Measurements from ENCODE around the gene LENG1.

Gene LENG1

DNA sequence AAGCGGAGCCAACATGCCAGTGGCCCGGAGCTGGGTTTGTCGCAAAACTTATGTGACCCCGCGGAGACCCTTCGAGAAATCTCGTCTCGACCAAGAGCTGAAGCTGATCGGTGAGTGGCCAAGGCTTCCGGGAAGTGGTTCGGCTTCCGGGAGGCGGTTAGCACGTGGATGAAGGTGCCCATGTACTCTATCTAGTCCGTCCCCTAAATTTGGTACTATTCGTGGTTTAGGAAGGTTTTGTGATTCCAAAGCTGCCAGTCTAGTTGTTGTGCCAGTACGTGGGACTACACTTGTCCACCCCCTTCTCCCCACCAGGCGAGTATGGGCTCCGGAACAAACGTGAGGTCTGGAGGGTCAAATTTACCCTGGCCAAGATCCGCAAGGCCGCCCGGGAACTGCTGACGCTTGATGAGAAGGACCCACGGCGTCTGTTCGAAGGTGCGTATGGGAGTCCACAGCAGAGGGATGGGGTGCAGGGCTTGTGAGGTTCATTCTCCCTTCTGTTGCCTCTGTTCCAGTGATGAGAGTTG, 41.7 kb upstream of the LENG1 start:
- peak overlapping the region; percentile 94 for H3K9ac ChIP-seq (ENCODE audit: low read length)
- H3K4me3 ChIP-seq (ENCODE audit: low read length): peak overlapping the region; percentile 86
- H3K27me3 ChIP-seq (replicated peaks; ENCODE audit: insufficient read depth, low read length): no peaks in the 10 kb centered on the region
- TF ChIP-seq EZH2phosphoT487 (IDR thresholded peaks at IDR 0.05; ENCODE audit: low read length): no peak
- TF ChIP-seq, protein P1, sequence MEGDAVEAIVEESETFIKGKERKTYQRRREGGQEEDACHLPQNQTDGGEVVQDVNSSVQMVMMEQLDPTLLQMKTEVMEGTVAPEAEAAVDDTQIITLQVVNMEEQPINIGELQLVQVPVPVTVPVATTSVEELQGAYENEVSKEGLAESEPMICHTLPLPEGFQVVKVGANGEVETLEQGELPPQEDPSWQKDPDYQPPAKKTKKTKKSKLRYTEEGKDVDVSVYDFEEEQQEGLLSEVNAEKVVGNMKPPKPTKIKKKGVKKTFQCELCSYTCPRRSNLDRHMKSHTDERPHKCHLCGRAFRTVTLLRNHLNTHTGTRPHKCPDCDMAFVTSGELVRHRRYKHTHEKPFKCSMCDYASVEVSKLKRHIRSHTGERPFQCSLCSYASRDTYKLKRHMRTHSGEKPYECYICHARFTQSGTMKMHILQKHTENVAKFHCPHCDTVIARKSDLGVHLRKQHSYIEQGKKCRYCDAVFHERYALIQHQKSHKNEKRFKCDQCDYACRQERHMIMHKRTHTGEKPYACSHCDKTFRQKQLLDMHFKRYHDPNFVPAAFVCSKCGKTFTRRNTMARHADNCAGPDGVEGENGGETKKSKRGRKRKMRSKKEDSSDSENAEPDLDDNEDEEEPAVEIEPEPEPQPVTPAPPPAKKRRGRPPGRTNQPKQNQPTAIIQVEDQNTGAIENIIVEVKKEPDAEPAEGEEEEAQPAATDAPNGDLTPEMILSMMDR (IDR thresholded peaks at IDR 0.05; ENCODE audit: low read length): no peak
- no peak for TF ChIP-seq EZH2 (optimal IDR thresholded peaks at IDR 0.05; ENCODE audit: low read depth, low read length)
- no peaks in the 10 kb centered on the region for H3K9me3 ChIP-seq (replicated peaks; ENCODE audit: insufficient read depth, low read length)
- peaks cover 50% of the 10 kb centered on the region for H4K20me1 ChIP-seq (ENCODE audit: insufficient read depth, low read length)
- H2AFZ ChIP-seq (ENCODE audit: low read length): no peak overlapping the region
- peaks cover 43% of the 10 kb centered on the region for H3K36me3 ChIP-seq (replicated peaks; ENCODE audit: insufficient read depth, low read length)
- H3K9me2 ChIP-seq (replicated peaks; ENCODE audit: insufficient read depth, low read length): no peaks in the 10 kb centered on the region
- DNase-seq: no peak
- peaks cover 57% of the 10 kb centered on the region for H3K79me2 ChIP-seq (ENCODE audit: low read length)
- peaks cover 49% of the 10 kb centered on the region for H3F3A ChIP-seq (ENCODE audit: insufficient read depth, low read length)
- H3K27ac ChIP-seq (ENCODE audit: low read length): peak overlapping the region; percentile 74; the same call in 1 of the 2 replicates
- peak overlapping the region; percentile 95 for H3K4me2 ChIP-seq (ENCODE audit: low read depth, low read length)
- H3K4me1 ChIP-seq (ENCODE audit: low read length): peaks cover 28% of the 10 kb centered on the region

DNA sequence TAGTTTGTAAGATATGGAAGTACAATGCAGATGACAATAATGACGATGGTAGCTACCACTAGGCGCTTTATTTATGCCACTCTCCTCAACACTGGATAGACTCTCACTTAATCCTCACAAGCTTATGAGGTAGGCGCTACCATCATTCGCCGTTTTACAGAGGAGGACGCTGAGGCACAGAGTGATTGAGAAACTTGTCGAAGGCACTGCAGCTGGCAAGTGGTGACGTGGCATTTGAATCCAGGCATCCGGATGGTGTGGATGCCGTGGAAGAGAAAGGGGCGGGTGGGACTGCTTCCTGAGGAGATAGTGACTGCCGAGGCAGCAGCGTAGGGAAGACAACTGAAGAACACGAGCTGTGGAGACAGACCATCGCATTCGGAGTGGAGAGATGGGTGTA, 39.9 kb upstream of the LENG1 start:
- no peak overlapping the region for H3K9ac ChIP-seq (ENCODE audit: low read length)
- no peak for DNase-seq
- no peaks in the 10 kb centered on the region for H3K9me3 ChIP-seq (replicated peaks; ENCODE audit: insufficient read depth, low read length)
- peaks cover 28% of the 10 kb centered on the region for H3K36me3 ChIP-seq (replicated peaks; ENCODE audit: insufficient read depth, low read length)
- H2AFZ ChIP-seq (ENCODE audit: low read length): no peak overlapping the region
- H3K4me3 ChIP-seq (ENCODE audit: low read length): no peak overlapping the region
- H3K4me2 ChIP-seq (ENCODE audit: low read depth, low read length): no peak overlapping the region
- peaks cover 32% of the 10 kb centered on the region for H4K20me1 ChIP-seq (ENCODE audit: insufficient read depth, low read length)
- peaks cover 24% of the 10 kb centered on the region for H3K4me1 ChIP-seq (ENCODE audit: low read length)
- peaks cover 33% of the 10 kb centered on the region for H3F3A ChIP-seq (ENCODE audit: insufficient read depth, low read length)
- H3K79me2 ChIP-seq (ENCODE audit: low read length): peaks cover 38% of the 10 kb centered on the region
- no peaks in the 10 kb centered on the region for H3K27me3 ChIP-seq (replicated peaks; ENCODE audit: insufficient read depth, low read length)
- no peak overlapping the region for H3K27ac ChIP-seq (ENCODE audit: low read length)
- TF ChIP-seq EZH2phosphoT487 (IDR thresholded peaks at IDR 0.05; ENCODE audit: low read length): no peak
- TF ChIP-seq, protein P1 (IDR thresholded peaks at IDR 0.05; ENCODE audit: low read length): no peak
- TF ChIP-seq EZH2 (optimal IDR thresholded peaks at IDR 0.05; ENCODE audit: low read depth, low read length): no peak
- no peaks in the 10 kb centered on the region for H3K9me2 ChIP-seq (replicated peaks; ENCODE audit: insufficient read depth, low read length)

DNA sequence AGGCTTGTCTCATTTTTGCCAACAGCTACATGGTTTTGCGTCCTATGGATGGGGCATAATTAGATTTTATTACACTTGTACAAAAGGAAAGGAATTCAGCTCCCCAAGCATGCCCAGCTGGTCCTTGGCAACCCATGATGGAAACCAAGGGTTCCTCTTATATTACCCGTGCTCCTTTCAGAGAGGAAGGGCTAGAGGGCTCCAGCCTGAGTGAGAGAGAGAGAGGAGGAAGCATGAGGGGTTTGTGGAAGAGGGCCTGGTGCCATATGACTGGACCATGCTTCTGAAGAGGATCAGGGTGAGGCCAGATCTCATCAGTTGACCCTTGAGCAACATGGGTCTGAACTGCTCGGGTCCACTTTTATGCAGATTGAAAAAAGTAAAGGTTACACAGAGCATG, 37.6 kb upstream of the LENG1 start:
- H3K27me3 ChIP-seq (replicated peaks; ENCODE audit: insufficient read depth, low read length): no peaks in the 10 kb centered on the region
- H3K9me2 ChIP-seq (replicated peaks; ENCODE audit: insufficient read depth, low read length): no peaks in the 10 kb centered on the region
- H3K9me3 ChIP-seq (replicated peaks; ENCODE audit: insufficient read depth, low read length): no peaks in the 10 kb centered on the region
- H3K36me3 ChIP-seq (replicated peaks; ENCODE audit: insufficient read depth, low read length): peaks cover 8% of the 10 kb centered on the region
- H3K4me2 ChIP-seq (ENCODE audit: low read depth, low read length): no peak overlapping the region
- peaks cover 9% of the 10 kb centered on the region for H4K20me1 ChIP-seq (ENCODE audit: insufficient read depth, low read length)
- no peak overlapping the region for H2AFZ ChIP-seq (ENCODE audit: low read length)
- TF ChIP-seq, protein P1 (IDR thresholded peaks at IDR 0.05; ENCODE audit: low read length): no peak
- no peak for DNase-seq
- no peak overlapping the region for H3K4me3 ChIP-seq (ENCODE audit: low read length)
- peaks cover 11% of the 10 kb centered on the region for H3K4me1 ChIP-seq (ENCODE audit: low read length)
- H3K79me2 ChIP-seq (ENCODE audit: low read length): peaks cover 28% of the 10 kb centered on the region
- no peak overlapping the region for H3K9ac ChIP-seq (ENCODE audit: low read length)
- H3K27ac ChIP-seq (ENCODE audit: low read length): no peak overlapping the region
- peaks cover 14% of the 10 kb centered on the region for H3F3A ChIP-seq (ENCODE audit: insufficient read depth, low read length)
